Measurements from ENCODE around the gene TMEM106C.

DNA sequence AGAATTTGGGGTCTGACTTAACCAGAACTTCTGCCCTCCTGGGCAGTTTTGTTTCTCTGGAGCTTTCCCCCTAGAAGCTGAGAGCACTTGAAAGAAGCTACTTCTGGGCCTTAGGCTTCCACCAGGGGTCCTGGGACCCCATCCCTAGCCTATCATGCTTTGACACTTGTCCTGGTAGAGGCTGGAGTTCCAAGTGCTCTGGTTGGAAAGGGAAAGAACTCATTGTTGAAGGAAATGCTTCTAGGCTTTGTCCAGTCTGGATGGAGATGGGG lies 42.3 kb downstream of the TMEM106C start:
- TF ChIP-seq, protein P1, sequence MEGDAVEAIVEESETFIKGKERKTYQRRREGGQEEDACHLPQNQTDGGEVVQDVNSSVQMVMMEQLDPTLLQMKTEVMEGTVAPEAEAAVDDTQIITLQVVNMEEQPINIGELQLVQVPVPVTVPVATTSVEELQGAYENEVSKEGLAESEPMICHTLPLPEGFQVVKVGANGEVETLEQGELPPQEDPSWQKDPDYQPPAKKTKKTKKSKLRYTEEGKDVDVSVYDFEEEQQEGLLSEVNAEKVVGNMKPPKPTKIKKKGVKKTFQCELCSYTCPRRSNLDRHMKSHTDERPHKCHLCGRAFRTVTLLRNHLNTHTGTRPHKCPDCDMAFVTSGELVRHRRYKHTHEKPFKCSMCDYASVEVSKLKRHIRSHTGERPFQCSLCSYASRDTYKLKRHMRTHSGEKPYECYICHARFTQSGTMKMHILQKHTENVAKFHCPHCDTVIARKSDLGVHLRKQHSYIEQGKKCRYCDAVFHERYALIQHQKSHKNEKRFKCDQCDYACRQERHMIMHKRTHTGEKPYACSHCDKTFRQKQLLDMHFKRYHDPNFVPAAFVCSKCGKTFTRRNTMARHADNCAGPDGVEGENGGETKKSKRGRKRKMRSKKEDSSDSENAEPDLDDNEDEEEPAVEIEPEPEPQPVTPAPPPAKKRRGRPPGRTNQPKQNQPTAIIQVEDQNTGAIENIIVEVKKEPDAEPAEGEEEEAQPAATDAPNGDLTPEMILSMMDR (IDR thresholded peaks at IDR 0.05): no peak
- TF ChIP-seq POLR2A (IDR thresholded peaks at IDR 0.05): no peak

All from thyroid gland (tissue), 4 donors.